Skeletal muscle satellite cell (primary cell): ENCODE results near the gene CHTF8.
A peak's percentile ranks its signal among the peaks of the same experiment; 100 is the strongest.

Source experiments
- H3K27me3 ChIP-seq: 2 replicates; pipeline ENCODE4 v1.7.0; 2013; ENCODE audit warnings: low read length; ENCODE audit not compliant: control insufficient read depth, insufficient read depth
- H3K36me3 ChIP-seq: 2 replicates; pipeline ENCODE4 v1.7.0; 2013; ENCODE audit warnings: mild to moderate bottlenecking, control low read depth, low read length; ENCODE audit not compliant: insufficient read depth
- H3K4me1 ChIP-seq: 2 replicates; pipeline ENCODE4 v1.7.0; 2013; ENCODE audit warnings: low read length; ENCODE audit not compliant: control insufficient read depth, insufficient read depth
- H3K4me2 ChIP-seq: 2 replicates; pipeline ENCODE4 v1.7.0; 2013; ENCODE audit warnings: mild to moderate bottlenecking, low read length
- H3K4me3 ChIP-seq: 2 replicates; pipeline ENCODE4 v1.7.0; 2013; ENCODE audit warnings: low read length
- H3K9ac ChIP-seq: 2 replicates; pipeline ENCODE4 v1.7.0; 2013; ENCODE audit warnings: mild to moderate bottlenecking, low read depth, low read length, moderate library complexity
- H3K9me3 ChIP-seq: replicated peaks from 2 replicates; pipeline ENCODE4 v1.7.0; 2013; ENCODE audit warnings: mild to moderate bottlenecking, control low read depth, low read length
- small RNA-seq: library from RNA; depleted of rRNA; stranded (forward); fragments of <200 nt; gene quantifications from one replicate; pipeline ENCODE3, GENCODE V24; 2012

The CHTF8 gene

DNA sequence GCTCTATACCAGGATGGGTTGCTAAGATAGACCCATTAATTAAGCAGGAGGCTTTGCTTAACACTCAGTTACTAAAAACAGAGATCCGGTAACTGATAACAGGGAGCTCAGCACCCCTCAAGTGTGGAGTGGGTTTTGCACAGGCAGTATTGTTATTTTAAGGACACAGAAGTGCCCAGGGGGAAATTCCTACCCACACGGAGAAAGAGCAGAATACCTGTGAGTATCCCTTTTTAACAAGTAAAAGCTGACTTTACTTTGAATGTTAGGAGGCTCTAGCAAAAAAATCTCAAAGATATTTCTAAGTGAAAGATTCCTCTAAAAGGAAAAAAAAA lies 59.8 kb downstream of the CHTF8 start:
- Histone ChIP-seq H3K9ac (no peak overlapping the region), H3K4me1 (peaks cover 24% of the 10 kb centered on the region), H3K9me3 (no peaks in the 10 kb centered on the region), H3K36me3 (no peaks in the 10 kb centered on the region), H3K27me3 (no peaks in the 10 kb centered on the region), H3K4me2 (no peak overlapping the region), H3K4me3 (no peak overlapping the region)

DNA sequence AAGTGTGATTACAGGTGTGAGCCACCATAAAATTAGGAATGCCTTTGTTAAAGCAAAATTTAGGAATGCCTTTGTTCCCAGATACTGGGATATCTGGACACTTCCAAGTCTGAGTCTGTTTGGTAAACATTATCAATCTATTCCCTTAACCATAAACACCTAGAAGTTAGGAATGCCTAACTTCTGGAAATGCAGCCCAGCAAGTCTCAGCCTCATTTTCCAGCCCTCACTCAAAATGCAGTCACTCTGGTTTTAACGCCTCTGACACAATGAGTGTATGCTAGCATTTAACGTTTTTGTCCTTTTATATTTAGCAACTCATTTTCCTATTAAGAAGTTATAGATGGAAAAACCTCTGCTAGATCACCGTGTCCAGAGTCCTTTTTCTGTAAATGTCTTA lies 61.4 kb downstream of the CHTF8 start:
- H3K4me1 ChIP-seq = peaks cover 16% of the 10 kb centered on the region
- H3K9me3 ChIP-seq = no peaks in the 10 kb centered on the region
- H3K4me2 ChIP-seq = no peak overlapping the region
- no peaks in the 10 kb centered on the region for H3K36me3 ChIP-seq
- H3K9ac ChIP-seq = no peak overlapping the region
- no peak overlapping the region for H3K4me3 ChIP-seq
- H3K27me3 ChIP-seq = no peaks in the 10 kb centered on the region

DNA sequence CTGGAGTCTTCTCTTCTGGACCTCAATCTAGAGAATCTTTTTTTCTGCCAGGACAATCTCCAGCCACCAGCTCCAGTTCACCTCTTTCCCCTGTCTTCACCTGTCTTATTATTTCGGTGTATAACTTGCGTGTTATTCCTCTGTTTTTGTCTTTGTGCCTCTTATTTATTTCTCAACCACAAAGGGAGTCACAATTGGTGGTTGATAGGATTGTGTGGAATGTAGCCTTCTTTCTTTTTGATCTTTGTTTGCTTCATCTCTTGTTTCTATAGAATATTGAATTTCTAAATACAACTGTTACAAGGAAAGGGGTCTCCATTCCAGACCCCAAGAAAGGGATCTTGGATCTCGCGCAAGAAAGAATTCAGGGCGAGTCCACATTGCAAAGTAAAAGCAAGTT lies 62.9 kb downstream of the CHTF8 start:
- Histone ChIP-seq H3K9me3 (no peaks in the 10 kb centered on the region), H3K27me3 (no peaks in the 10 kb centered on the region), H3K9ac (no peak overlapping the region), H3K36me3 (no peaks in the 10 kb centered on the region), H3K4me3 (no peak overlapping the region), H3K4me1 (peaks cover 27% of the 10 kb centered on the region), H3K4me2 (no peak overlapping the region)

Small RNA genes within 50 kb of the gene (small RNA-seq; reads per million reads assigned to genes)
- 0.77 reads per million, percentile 14 among the genes with 10 or more reads in this experiment for gene RNU6-22P
